ENCODE measurements around the gene GRB10.

GRB10 gene

DNA sequence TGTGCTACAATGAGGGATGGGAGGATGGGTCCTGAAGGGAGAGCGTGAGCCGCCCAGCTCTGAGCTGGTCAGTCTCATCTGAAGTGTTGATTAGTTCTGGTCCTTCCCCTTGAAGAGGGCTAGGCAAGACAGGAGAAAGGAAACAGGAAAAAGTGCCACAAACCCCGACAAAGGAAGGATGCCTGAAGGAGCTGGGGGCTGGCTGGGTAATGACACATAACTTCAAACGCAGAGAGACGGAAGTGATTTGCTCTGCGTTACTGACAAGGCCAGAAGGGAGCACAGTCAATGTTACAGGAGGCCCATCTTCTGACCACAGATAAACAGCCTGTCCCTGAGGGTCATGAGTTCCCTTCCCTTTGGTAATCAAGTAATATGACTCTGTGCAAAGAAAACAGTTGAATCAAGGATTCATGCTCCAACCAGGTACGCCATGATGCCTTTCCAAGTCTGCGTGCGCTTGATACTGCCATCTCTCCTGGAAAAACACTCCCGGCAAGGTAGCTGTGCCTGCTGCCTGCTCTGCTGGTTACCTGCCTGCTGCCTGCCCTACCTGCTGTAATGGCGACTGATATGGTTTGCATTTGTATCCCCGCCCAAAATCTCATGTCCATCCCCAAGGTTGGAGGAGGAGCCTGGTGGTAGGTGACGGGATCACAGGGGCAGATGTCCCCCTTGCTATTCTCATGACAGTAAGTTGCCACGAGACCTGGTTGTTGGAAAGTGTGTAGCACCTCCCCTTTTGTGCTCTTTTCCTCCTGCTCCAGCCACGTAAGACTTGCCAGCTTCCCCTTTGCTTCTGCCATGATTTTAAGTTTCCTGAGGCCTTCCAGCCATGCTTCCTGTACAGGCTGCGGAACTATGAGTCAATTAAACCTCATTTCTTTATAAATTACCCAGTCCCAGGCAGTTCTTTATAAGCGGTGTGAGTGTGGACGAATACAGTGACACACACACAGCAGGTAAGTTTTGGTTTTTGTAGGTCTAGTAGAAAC, 57.9 kb downstream of the GRB10 start:
- in situ Hi-C loops (cut with MboI; ENCODE audit: low sequenced_read_pairs): no loop called here

DNA sequence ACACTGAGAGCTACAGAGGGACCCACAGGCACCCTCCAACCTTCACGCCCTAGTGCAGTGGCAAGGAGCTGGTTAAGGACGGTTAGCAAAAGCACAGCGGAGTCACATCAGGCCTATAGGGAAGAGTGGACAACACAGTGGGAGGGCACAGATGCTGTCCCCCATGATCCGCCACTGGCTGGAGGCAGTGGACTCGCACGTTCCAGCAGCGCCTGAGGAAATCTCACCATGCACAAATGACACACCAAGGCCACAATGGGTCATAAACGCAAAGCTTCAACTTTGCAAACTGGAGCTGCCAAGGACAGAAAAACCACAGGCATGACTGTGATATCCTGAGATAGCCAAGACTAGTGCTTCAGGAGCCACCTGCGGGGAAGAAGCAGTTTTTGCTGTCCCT, 58.8 kb downstream of the GRB10 start:
- in situ Hi-C loops (cut with MboI; ENCODE audit: low sequenced_read_pairs): no loop called here

DNA sequence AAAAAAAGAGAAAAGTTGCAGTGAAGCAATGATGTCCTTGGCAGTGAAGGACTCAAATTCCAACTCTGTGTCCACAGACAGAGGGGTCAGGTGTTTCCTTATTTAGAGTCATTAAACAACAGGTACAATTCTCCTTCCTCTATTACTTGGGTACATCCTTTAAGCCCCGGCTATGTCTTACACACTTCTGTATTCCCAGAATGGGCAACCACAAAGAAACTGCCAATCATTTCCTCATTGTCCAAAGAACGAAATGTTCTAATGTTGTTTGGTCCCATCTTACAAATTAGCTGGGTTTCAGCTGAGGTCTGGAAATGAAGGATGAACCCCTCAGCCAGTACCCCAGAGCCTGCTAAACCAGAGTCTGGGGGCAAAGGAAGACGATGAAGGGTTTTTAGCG, 59.5 kb downstream of the GRB10 start:
- in situ Hi-C loops (cut with MboI; ENCODE audit: low sequenced_read_pairs): no loop called here

DNA sequence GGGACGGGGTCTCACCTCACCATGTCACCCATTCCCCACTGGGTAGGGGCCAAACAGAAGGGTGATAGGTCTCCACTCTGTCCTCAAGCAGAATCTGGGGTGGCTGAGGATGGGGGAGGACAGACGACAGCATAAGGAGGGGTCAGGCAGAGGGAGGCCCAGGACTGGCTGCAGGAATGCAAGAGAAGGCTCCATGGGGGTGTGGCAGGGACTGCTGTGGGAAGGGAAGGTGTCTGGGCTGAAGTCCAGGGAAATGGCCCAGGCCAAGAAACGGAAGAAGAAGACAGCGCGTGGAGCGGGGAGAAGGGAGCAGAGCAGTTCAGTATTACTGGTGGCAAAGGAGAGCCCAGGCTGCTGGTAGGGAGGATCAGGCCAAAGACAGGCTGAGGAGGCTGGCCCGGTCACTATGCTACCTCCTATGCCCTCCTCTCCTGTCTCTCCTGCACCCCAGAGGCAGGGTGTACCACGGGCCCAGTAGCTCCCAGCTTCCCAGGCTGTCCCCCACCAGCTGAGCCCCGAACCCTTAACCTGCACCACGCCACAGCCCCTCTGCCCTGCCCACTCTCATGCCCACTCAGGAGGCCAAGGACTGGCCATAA, 60.9 kb downstream of the GRB10 start:
- in situ Hi-C loops (cut with MboI; ENCODE audit: low sequenced_read_pairs): no loop called here

DNA sequence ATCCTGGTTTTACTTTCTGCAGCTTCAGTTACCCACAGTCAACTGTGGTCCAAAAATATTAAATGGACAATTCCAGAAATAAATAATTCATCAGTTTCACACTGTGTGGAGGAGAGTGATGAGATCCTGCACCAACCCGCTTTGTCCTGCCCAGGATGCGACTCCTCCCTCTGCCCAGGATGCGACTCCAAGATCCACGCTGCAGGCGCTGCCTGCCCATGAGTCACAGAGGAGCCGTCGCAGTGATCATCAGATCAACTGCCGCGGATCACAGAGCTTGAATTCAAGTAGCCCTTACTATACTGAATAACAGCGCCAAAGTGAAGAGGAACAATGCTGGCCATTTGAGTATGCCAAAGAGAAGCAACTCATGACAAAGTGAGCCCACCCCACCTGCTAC, 61.5 kb downstream of the GRB10 start:
- in situ Hi-C loops (cut with MboI; ENCODE audit: low sequenced_read_pairs): no loop called here

DNA sequence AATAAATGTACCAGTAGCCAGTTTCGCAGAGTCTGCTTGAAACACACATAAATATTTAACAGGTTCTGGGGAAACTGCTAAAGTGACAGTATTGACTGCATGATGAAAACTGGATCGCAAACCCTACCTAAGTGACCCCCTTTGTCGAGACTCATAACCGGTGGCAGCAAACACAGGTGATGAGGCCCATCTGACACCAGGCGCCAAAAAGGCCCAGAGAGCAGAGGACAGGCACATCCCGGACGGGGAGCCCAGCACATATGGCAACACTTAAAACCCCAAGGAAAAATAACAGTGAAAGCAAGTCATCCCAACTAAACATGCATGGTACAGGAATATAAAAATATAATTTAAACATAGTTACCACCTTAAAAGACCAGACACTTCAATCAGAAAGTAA, 62.4 kb downstream of the GRB10 start:
- in situ Hi-C loops (cut with MboI; ENCODE audit: low sequenced_read_pairs): no loop called here

- in situ Hi-C loops (cut with MboI; ENCODE audit: low sequenced_read_pairs): no loop called here
These were observed 63.8 kb downstream of the GRB10 start for GRCh38 chr7:50718876-50719275.

DNA sequence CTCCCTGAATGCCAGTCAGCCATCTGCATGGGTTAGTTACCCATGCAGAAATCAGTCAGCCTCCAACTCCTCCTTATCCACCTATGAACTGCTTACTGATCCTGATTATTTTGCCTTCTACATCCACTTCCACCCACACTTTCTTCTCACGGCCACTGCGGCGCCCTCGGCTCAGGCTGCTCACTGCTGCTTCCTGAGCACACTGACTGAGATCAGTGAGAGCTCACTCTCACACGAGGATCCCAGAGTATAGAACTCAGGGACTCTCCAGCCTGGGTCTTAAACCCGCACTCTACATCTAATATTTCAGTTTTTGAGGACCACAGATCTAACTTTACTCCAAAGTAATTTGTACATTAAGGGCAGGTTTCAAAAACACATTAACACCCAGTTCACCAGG, 64.4 kb downstream of the GRB10 start:
- in situ Hi-C loops (cut with MboI; ENCODE audit: low sequenced_read_pairs): no loop called here

GRCh38 chr7:50717181-50717580, 65.5 kb downstream of the GRB10 start:
- in situ Hi-C loops (cut with MboI; ENCODE audit: low sequenced_read_pairs): no loop called here

- in situ Hi-C loops (cut with MboI; ENCODE audit: low sequenced_read_pairs): no loop called here
These were observed 67.8 kb downstream of the GRB10 start for GRCh38 chr7:50714857-50715256.

GRCh38 chr7:50713123-50713965, 69.4 kb downstream of the GRB10 start:
- in situ Hi-C loops (cut with MboI; ENCODE audit: low sequenced_read_pairs): no loop called here

- in situ Hi-C loops (cut with MboI; ENCODE audit: low sequenced_read_pairs): no loop called here
These were observed 70.2 kb downstream of the GRB10 start for GRCh38 chr7:50712252-50713122.

GRCh38 chr7:50711271-50712175, 71.2 kb downstream of the GRB10 start:
- in situ Hi-C loops (cut with MboI; ENCODE audit: low sequenced_read_pairs): no loop called here

DNA sequence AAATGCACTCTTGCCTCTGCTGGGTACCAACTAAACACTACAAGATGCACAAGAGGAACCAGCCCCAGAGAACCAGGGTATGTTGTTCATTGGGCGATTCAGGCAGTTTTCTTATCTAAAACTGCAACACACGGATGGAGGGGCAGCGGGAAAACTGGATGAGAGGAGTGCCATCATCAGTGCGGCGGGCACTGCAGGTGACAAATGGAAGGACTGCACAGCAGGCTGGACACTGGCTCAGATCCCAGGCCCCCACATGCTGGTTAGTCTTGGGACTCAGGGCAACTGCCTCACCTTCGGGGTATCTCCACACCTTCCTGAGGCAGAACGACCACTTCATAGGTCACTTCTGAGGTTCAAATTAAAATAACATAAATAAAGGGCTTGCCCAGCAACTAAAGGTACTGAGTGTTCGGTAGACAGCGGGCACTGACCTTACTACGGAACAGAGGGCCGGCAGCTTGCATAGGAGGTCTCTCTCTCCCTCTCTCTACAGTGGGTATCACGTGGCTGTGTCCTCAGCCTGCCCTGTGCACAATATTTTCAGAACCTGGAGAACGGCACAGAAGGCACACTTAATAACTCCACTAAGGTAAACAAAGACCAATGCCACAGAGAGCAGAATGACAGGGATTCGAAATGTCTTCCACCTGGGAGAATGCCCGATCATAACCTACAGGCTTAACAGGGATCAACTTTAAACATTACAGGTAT, 72.1 kb downstream of the GRB10 start:
- in situ Hi-C loops (cut with MboI; ENCODE audit: low sequenced_read_pairs): no loop called here

DNA sequence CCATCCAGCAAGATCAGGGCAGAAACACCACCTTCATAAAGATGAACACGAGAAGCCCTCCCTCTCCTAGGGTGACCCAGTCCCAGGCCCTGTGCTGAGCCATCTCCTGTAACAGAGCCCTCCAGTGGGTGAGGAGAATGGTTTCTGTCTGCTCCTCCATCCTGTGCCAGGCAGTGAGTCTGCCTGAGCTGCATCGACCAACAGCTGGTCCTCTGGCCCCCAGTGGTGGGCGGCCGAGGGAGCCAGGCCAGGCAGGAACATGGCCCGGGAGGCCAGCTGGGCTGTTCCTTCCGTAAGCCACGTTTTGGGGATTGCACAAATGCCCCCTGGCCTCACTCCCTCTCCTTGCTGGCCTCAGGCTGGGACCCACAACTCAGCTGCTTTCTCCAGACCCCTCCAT, 73.5 kb downstream of the GRB10 start:
- in situ Hi-C loops (cut with MboI; ENCODE audit: low sequenced_read_pairs): no loop called here

GRCh38 chr7:50707236-50708006, 75.3 kb downstream of the GRB10 start:
- in situ Hi-C loops (cut with MboI; ENCODE audit: low sequenced_read_pairs): no loop called here

- in situ Hi-C loops (cut with MboI; ENCODE audit: low sequenced_read_pairs): no loop called here
These were observed 76.2 kb downstream of the GRB10 start for GRCh38 chr7:50706469-50706937.

DNA sequence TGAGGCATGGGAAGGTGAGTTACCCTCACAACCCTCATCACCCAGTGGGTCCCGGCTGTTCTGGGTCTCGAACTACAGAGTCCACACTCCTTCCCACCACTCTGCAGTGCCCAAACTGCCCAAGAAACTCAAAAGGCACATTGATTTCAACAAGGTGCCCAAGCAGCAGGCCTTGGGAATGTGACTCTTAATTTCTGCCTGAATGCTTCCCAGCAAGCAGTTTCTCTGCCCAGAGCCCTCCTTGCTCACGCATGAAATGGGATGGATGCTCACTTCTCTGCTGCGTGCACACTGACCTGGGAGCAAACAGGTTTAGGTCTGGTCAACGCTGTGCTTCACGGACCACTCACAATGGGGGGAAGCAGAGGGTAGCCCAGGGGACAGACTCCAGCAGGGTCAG, 77.9 kb downstream of the GRB10 start:
- in situ Hi-C loops (cut with MboI; ENCODE audit: low sequenced_read_pairs): no loop called here
